GM12873 (cell line): Measurements from ENCODE around the gene CPSF3.

Experiments used
- TF ChIP-seq, protein P1 (sequence below): IDR thresholded peaks from 2 replicates; pipeline ENCODE4 v1.5.1; 2012; ENCODE audit warnings: low read depth, mild to moderate bottlenecking, moderate library complexity, low read length, control low read depth; ENCODE audit not compliant: insufficient read depth; ENCODE audit errors: missing control alignments

The CPSF3 gene

DNA sequence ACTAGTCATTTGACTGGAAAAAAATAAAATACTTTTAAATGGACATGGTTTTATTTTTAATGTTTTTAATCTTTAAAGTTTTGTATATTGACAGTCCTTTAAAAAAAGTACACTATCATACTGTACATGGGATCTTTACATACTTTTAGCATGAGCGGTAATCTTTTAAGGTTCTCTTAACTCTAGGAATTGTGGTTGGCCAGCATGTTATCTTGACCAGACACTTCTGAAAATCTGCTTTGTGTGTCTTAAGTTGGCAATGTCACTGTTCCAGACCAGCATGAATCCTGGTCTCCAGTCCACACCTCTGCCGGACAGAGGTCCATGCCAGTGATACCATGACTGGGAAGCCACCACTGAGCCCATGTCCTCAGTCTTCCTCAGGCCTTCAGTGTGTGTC, 17.8 kb upstream of the CPSF3 start:
- TF ChIP-seq, protein P1, sequence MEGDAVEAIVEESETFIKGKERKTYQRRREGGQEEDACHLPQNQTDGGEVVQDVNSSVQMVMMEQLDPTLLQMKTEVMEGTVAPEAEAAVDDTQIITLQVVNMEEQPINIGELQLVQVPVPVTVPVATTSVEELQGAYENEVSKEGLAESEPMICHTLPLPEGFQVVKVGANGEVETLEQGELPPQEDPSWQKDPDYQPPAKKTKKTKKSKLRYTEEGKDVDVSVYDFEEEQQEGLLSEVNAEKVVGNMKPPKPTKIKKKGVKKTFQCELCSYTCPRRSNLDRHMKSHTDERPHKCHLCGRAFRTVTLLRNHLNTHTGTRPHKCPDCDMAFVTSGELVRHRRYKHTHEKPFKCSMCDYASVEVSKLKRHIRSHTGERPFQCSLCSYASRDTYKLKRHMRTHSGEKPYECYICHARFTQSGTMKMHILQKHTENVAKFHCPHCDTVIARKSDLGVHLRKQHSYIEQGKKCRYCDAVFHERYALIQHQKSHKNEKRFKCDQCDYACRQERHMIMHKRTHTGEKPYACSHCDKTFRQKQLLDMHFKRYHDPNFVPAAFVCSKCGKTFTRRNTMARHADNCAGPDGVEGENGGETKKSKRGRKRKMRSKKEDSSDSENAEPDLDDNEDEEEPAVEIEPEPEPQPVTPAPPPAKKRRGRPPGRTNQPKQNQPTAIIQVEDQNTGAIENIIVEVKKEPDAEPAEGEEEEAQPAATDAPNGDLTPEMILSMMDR: no peak

DNA sequence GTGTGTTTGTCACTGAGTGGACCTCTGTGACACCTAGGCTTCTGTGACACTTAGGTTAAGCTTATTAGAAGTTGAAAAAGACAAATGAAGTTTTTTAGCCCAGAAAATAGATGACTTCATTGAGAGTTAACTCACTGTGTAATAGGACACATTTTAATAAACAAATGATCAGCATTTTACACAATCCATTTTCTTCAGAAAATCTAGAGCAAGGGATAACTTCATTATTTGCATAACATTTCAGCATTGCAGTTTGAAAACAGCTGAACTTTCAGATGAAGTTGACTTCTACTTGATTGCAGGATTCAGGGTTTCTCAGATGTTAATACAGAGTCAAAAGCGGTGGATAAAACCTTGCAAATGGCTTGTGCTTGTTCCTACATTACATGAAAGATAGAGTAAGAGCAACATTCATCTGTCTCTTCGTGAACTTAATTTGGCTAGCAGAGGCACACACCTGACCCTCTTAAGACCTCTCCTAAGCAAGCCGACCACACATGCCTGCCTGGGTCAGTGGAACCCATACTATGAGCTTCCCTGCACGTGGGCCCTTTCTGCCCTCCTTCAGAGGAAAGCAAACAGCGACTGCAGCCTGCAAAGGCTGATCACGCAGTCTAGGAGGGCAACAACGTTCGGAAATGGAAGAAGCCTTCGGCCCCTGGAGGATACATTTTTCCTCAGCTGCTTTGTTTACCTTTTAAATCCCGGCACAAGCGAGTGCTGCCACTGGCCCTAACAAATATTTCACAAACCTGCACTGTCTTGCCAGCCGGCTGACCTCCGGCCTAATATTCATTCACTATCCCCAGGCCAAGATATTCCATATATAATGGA, 16.7 kb upstream of the CPSF3 start:
- TF ChIP-seq, protein P1: no peak

DNA sequence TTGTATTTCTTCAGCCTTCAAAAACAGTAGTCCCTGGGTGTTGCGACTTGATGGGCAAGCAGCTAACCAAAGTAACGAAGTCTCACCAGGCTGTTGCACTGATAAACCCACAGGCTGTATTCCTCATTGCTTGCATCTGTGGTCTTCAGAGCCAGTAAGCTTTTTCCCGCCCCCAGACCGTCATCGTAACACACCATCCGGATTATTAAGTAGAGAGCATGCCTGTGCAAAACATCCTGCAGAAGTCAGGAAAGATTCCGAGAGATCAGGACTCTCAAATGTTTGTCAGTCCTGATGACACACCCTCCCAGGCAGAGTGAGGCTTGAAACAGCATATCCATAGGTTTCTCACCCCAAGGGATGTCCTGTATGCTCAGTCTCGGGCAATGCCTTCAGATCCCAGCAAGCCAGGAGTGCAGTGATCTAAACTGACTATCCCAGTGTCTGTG, 16.1 kb upstream of the CPSF3 start:
- TF ChIP-seq, protein P1: no peak

DNA sequence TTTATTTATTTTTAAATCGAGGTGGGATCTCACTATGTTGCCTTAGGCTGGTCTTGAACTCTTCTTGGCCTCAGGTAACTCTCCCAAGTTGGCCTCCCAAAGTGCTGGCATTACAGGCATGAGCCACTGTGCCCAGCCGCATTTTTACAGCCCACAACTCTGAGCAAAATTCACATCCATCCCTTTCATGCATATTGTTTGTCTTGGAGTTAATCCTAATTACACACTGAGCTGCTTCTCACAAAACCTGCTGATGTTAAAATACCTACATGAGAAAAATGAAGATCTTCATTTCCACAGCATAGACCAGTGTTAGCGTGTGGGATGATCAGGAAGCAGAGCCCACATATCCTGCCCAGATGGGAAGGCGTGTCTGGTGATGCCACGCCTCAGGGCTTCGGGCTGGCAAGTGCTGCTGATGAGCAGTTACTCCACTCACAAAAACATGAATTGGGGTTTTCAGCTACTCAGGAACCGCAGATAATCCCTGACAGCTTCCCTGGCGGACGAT, 14.8 kb upstream of the CPSF3 start:
- TF ChIP-seq, protein P1: no peak

DNA sequence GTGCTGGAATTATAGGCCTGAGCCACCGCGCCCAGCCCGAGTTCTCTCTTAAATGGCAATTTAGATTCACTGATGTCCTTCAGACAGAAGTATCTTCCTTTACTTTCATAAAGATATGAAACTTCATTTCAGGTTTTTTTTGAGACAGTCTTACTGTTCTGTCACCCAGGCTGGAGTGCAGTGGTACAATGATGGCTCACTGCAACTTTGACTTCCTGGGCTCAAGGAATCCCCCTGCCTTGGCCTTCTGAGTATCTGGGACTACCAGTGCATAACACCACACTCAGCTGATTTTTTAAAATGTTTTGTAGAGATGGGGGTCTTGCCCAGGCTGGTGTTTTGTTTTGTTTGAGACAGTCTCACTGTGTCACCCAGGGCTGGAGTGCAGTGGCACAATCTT, 13.3 kb upstream of the CPSF3 start:
- TF ChIP-seq, protein P1: no peak

- TF ChIP-seq, protein P1: no peak
These were observed 10.7 kb upstream of the CPSF3 start for GRCh38 chr2:9412781-9413180.

DNA sequence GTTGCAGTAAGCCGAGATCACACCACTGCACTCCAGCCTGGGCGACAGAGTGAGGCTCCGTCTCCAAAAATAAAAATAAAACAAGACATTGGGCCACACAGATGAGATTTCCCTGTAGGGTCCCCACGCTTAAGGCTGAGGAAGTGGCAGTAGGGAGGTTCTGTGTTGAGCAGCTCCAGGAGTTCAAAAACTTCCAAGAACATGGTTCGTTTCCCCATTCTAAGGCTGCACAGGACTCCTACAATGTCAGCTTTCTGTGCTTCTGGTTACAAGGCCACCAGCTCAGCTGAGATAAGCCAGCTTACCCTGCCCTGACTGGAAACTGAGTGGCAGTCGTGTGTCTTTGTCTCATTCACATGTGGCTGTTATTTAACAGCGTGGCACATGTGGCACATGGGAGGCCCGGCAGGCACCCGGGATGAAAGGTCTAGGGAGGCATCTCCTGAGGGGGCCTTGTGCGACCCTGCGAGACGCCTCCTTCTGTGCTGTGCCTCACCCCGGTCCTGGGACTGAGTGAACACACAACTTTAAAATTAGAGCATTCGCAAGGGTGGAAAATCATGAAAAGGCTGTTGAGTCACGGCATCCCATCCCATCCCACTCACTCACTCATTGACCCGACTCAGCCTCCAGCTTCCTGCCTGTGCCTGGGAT, 7.8 kb upstream of the CPSF3 start:
- TF ChIP-seq, protein P1: no peak
